HG03460 (cell line): Measurements from ENCODE around the gene FXYD6.
"Not testable (repeated sequence)": the region's sequence is repeated elsewhere in the genome, so short reads cannot be mapped to it uniquely, and the experiment has no call there.

Experiments
- ATAC-seq: cut with Tn5 transposase; IDR thresholded peaks from one replicate; pipeline ENCODE4 v1.9.1; 2021; ENCODE audit not compliant: unreplicated experiment

The FXYD6 gene

GRCh38 chr11:117819096-117820040, 57.1 kb downstream of the FXYD6 start:
- no peak for ATAC-seq

GRCh38 chr11:117818041-117818873, 58.2 kb downstream of the FXYD6 start:
- no peak for ATAC-seq

DNA sequence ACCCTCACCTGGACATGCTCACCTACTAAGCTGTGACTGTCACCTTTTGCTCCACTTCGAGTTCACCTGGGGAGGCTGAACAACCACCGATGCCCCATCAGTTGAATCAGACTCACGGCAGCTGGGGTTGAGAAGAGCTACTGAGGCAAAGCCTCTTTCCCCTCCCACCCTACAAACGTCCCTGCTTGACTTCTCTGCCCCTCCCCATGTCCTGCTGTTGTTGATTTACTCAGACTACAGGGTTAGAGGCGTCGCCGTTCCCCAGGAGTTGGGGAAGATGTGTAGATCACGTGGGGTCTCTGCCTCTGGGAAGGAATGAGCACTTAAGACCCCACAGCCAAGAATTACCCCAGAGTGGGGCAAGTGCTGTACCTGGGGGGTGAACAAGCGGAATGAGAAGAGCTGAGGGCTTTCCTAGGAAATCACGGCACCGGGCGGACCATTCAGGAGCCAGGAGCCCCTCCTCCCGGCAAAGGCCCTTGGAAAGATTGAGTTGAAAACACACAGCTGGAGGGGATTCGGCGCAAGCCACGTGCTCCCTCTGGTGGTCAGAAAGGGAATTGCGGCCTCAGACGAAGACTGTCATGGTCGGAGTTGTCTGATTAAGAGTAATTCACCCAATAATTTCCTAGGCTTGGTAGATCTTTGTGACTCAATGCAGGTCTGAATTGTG, 59.0 kb downstream of the FXYD6 start:
- no peak for ATAC-seq

DNA sequence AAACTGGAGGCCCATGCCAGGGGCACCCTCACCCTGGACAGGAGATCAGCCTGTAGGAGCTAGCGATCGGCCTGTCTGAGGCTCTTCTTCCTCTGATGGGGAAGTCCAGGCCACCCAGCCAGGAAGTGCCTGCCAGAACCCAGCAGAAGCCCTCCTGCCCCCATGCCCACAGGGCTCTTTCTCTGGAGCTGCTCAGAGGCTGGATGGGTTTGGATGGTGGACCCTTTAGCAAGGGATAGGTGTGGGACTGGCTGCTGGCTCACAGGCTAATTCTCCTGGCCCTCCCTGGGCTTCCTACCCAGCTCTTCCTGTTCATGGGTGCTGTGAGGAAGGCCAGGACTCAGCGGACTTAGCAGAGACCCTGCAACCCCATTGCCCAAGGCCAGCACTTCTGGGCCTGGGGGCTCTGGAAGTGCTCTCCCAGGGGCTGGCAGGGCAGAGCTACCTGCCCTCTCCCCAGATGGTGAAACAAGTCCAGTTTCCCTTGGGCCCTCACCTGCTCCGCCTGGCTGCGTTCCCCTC, 59.6 kb downstream of the FXYD6 start:
- ATAC-seq, result no peak

- ATAC-seq, result no peak
Measured at GRCh38 chr11:117816151-117816741, 60.2 kb downstream of the FXYD6 start.

- peak; percentile 61 for ATAC-seq
Measured at GRCh38 chr11:117815262-117815803, 61.1 kb downstream of the FXYD6 start.

DNA sequence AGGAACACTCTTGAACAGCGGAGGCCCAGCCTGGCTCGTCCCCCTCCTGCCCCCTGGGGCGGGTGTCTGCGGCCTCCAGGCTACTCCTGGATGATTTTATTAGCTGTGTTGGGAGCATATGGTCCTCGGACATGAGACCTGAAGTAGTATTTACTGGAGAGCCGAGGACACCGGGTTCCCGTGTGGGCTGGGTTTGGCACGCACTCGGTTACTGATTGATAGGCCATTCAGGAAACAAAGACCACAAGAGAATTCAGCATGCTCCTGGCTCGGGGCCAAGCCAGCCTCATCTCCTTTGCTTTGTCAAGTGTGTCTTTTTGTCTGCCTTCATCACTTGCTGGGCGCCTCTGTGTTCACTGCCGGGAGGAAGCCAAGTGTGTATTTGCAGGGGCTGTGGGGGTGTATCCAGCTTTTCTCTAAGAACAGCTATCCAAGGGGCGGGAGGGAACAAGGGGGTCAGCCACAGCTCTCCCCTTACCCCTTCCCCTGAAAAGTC, 61.6 kb downstream of the FXYD6 start:
- peak; percentile 41 for ATAC-seq

DNA sequence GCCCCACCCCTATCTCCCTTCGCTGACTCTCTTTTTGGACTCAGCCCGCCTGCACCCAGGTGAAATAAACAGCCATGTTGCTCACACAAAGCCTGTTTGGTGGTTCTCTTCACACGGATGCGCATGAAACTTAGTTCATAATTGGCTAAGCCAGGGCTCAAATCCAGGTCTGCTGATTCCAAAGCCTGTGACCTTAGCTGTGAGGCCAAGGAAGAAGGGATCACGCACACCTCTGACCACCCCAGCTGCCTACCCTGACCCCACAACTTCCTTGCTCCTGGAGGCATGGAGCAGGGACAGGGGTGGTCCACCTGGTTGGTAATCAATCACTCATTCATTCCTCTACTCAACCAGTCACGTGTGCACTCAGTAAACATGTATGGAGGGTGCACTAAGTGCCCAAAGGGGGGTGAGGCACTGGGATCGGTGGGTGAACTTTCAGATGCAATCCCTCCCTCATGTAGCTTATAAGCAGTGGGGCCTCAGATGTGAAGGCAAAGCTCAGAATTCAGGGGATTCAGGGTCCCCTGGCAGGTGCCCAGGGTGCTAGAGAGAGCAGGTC, 62.2 kb downstream of the FXYD6 start:
- peak; percentile 7 for ATAC-seq

- ATAC-seq, result not testable (repeated sequence)
Measured at GRCh38 chr11:117810056-117810451, 66.4 kb downstream of the FXYD6 start.

DNA sequence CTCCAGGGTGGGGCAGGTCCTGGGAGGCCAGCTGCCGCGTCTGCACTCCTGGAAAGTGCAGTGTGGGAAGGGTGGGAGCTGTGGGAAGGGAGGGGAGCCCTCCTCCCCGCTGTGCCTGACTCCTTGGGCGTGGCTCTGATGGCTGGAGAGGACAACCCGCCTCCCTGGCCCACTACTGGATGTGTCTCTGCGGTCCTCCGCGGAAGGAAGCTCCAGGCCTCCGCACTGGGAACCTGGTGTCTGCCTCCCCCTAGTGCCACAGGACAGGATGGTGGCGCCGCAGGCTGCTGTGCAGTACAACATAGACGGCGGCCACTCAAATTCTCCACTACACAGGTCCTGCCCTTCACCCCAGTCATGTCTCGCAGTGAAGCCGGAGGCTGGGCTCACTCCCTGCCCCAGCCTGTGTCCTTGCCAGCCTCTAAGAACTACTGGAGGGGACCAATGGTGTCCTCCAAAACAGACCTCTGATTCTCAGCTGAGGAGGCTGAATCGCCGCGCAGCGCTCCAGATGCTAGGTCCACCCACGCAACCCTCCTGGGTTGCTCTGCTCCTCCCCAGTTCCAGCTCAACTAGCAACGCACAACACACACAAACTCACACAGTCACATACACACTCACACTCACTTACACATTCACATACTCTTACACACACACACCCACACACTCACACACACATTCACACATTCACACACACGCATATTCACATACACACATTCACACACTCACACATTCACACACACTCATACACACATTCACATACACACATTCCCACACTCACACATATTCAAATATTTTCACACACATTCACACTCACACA, 67.0 kb downstream of the FXYD6 start:
- ATAC-seq, result peak; percentile 71

DNA sequence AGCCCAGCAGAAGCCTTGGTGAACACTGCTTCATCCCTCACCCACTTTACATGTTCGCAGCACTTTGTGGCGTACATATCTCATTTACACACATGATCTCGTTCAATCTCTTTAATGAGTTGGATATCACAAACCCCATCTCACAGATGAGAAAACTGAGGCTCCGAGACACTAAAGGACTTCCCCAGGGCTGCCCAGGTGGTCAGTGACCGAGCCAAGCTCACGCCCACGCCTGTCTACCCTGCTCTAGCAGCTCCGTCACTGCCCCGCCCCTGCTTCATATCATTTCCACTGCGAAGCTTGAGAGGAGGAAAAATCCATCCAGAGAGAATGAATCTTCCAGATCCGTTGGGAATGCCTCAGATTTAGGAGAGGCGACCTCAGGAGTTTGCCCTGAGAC, 67.7 kb downstream of the FXYD6 start:
- no peak for ATAC-seq

- ATAC-seq, result no peak
Measured at GRCh38 chr11:117807482-117808327, 68.8 kb downstream of the FXYD6 start.

- ATAC-seq, result no peak
Measured at GRCh38 chr11:117806846-117807245, 69.6 kb downstream of the FXYD6 start.

- no peak for ATAC-seq
Measured at GRCh38 chr11:117805045-117805444, 71.4 kb downstream of the FXYD6 start.

DNA sequence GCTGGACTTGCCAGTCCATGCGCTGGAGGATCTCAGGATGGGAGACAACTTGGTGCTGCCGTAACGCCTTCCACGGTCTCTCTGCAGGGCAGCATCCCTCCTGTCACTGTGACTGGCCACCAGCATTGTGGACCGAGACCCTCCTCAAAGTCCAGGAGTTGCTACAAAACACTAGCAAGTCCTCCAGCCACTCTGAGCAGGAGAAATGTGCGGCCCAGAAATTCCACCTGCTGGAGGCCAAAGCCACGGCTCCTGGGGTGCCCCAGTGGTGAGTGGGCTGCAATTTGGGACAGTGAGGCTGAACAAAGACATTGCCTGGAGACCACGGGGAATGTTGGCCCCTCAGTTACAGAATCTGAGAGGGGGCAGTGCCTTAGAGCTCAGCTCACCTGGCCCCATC, 72.6 kb downstream of the FXYD6 start:
- no peak for ATAC-seq

- no peak for ATAC-seq
Measured at GRCh38 chr11:117799634-117800033, 76.8 kb downstream of the FXYD6 start.

DNA sequence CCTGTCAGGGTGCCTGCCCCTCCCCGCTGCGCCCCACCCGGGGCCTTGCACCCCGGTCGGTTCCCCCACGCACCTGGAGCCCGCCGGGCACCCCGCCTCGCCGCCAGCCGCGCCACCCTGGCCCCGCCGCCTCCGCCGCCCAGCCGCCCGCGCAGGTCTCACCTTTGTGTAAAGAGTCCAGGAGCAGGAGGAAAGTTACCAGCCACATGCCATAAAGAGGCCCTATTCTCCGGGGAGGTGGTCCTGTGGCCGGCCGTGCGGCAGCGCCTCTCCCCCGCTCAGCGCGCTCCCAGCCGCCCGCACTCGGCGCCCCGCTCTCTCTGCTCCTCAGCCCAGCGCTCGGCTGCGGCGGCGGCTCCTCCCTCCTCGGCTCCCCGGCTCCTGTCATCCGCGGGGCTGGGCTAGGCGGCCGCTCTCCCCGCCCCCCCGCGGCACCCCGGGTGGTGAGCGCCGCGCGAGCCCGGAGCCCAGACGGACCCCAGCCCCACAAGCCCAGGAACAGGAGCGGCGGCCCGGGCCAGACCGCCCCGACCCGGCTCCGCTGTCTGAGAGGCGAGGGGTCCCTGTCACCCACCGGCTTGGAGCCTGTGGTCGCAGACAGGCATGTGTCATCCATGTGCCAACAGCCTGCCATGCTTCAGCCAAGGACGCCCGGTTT, 79.5 kb downstream of the FXYD6 start, which contains the start of gene DSCAML1:
DSCAML1 (minus strand) TSS at position 345 of the 658 bp plus-strand sequence; CDS start at position 208, 137 bp downstream.
- ATAC-seq, result no peak
